ENCODE results near the gene RAB3C. TPM values are rescaled to one million over a fixed set of nuclear protein-coding genes. Genes with fewer than 3 reads are reported as not detected.
"Not testable (repeated sequence)": the region's sequence is repeated elsewhere in the genome, so short reads cannot be mapped to it uniquely, and the experiment has no call there.

RAB3C gene
- total RNA-seq, 1 donor from 2014 or later, result 0.45 TPM

- H2AFZ ChIP-seq (ENCODE audit: low read depth, low read length), result no peak overlapping the region
- no peaks in the 10 kb centered on the region for H3K36me3 Mint-ChIP-seq (ENCODE audit: low read depth, unreplicated experiment)
- no peaks in the 10 kb centered on the region for H3K27me3 Mint-ChIP-seq (ENCODE audit: low read depth, unreplicated experiment)
- no peak overlapping the region for H3K4me3 ChIP-seq (ENCODE audit: insufficient read depth, low read depth, low read length)
- H3K4me2 ChIP-seq (ENCODE audit: low read length), result no peak overlapping the region
- no peak overlapping the region for H3K4me3 Mint-ChIP-seq (ENCODE audit: unreplicated experiment)
- H3K27ac ChIP-seq (ENCODE audit: low read depth, low read length), result no peak overlapping the region
- no peaks in the 10 kb centered on the region for H3K27me3 ChIP-seq (ENCODE audit: insufficient read depth, low read length)
- no peaks in the 10 kb centered on the region for H3K36me3 ChIP-seq (ENCODE audit: insufficient read depth, low read length)
- H3K79me2 ChIP-seq (ENCODE audit: insufficient read depth, low read length), result no peaks in the 10 kb centered on the region
- no peaks in the 10 kb centered on the region for H3K9me3 ChIP-seq (ENCODE audit: insufficient read depth, low read depth, low read length)
- no peak for DNase-seq (ENCODE audit: low read depth)
- no peak overlapping the region for H3K9ac ChIP-seq (ENCODE audit: low read length)
- FAIRE-seq, result no peak
- no peak overlapping the region for H3K27ac Mint-ChIP-seq (ENCODE audit: unreplicated experiment)
- H4K20me1 ChIP-seq (ENCODE audit: insufficient read depth, low read length), result no peaks in the 10 kb centered on the region
- TF ChIP-seq EZH2 (IDR thresholded peaks at IDR 0.05; ENCODE audit: insufficient read depth, low read length), result no peak
- TF ChIP-seq, protein P1, sequence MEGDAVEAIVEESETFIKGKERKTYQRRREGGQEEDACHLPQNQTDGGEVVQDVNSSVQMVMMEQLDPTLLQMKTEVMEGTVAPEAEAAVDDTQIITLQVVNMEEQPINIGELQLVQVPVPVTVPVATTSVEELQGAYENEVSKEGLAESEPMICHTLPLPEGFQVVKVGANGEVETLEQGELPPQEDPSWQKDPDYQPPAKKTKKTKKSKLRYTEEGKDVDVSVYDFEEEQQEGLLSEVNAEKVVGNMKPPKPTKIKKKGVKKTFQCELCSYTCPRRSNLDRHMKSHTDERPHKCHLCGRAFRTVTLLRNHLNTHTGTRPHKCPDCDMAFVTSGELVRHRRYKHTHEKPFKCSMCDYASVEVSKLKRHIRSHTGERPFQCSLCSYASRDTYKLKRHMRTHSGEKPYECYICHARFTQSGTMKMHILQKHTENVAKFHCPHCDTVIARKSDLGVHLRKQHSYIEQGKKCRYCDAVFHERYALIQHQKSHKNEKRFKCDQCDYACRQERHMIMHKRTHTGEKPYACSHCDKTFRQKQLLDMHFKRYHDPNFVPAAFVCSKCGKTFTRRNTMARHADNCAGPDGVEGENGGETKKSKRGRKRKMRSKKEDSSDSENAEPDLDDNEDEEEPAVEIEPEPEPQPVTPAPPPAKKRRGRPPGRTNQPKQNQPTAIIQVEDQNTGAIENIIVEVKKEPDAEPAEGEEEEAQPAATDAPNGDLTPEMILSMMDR (IDR thresholded peaks at IDR 0.05; ENCODE audit: insufficient read depth, low read depth, low read length), result no peak
- H3K4me1 Mint-ChIP-seq (ENCODE audit: low read depth, unreplicated experiment), result no peaks in the 10 kb centered on the region
- H3K9me3 Mint-ChIP-seq (ENCODE audit: unreplicated experiment), result peaks cover 9% of the 10 kb centered on the region
- no peaks in the 10 kb centered on the region for H3K4me1 ChIP-seq (ENCODE audit: insufficient read depth, low read length)
Observed at GRCh38 chr5:58599217-58599616, 16.3 kb downstream of the RAB3C start.

DNA sequence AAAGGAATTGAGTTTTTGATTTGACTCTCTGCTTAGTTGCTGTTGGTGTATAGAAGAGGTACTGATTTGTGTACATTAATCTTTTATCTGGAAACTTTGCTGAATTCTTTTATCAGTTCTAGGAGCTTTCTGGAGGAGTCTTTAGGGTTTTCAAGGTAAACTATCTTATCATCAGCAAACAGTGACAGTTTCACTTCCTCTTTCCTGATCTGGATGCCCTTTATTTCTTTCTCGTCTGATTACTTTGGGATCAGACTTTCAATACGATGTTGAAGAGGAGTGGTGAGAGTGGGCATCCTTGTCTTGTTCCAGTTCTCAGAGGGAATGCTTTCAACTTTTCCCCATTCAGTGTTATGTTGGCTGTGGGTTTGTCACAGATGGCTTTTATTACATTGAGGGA lies 17.7 kb downstream of the RAB3C start:
- H3K4me2 ChIP-seq (ENCODE audit: low read length); H3K27ac ChIP-seq (ENCODE audit: low read depth, low read length); H3K4me1 Mint-ChIP-seq (ENCODE audit: low read depth, unreplicated experiment); H3K27me3 Mint-ChIP-seq (ENCODE audit: low read depth, unreplicated experiment); H3K27ac Mint-ChIP-seq (ENCODE audit: unreplicated experiment); H3K4me3 ChIP-seq (ENCODE audit: insufficient read depth, low read depth, low read length); H3K36me3 ChIP-seq (ENCODE audit: insufficient read depth, low read length); H2AFZ ChIP-seq (ENCODE audit: low read depth, low read length); H3K36me3 Mint-ChIP-seq (ENCODE audit: low read depth, unreplicated experiment); H3K9ac ChIP-seq (ENCODE audit: low read length); H3K27me3 ChIP-seq (ENCODE audit: insufficient read depth, low read length); H3K4me1 ChIP-seq (ENCODE audit: insufficient read depth, low read length); DNase-seq (ENCODE audit: low read depth); H4K20me1 ChIP-seq (ENCODE audit: insufficient read depth, low read length); H3K9me3 ChIP-seq (ENCODE audit: insufficient read depth, low read depth, low read length); FAIRE-seq; H3K79me2 ChIP-seq (ENCODE audit: insufficient read depth, low read length); H3K4me3 Mint-ChIP-seq (ENCODE audit: unreplicated experiment): not testable (repeated sequence)
- peaks cover 11% of the 10 kb centered on the region for H3K9me3 Mint-ChIP-seq (ENCODE audit: unreplicated experiment)

DNA sequence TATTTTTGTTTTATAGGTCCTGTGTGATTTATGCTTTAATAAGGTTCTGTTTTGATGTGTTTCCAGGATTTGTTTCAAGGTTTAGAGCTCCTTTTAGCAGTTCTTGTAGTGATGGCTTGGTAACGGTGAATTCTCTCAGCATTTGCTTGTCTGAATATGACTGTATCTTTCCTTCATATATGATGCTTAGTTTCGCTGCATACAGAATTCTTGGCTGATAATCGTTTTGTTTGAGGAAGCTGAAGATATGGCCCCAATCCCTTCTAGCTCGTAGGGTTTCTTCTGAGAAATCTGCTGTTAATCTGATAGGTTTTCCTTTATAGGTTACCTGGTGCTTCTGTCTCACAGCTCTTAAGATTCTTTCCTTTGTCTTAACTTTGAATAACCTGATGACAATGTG lies 20.0 kb downstream of the RAB3C start:
- not testable (repeated sequence) for H3K36me3 Mint-ChIP-seq (ENCODE audit: low read depth, unreplicated experiment)

DNA sequence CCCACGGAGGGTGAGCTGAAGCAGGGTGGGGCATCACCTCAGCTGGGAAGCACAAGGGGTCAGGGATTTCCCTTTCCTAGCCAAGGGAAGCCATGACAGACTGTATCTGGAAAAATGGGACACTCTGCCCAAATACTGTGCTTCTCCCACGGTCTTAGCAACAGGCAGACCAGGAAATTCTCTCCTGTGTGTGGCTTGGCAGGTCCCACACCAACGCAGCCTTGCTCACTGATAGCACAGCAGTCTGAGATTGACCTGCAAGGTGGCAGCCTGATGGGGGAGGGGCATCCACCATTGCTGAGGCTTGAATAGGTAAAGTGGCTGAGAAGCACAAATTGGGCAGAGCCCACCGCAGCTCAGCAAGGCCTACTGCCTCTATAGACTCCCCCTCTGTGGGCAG lies 23.2 kb downstream of the RAB3C start:
- FAIRE-seq (no peak), DNase-seq (ENCODE audit: low read depth) (no peak)
- peaks cover 13% of the 10 kb centered on the region for H3K9me3 Mint-ChIP-seq (ENCODE audit: unreplicated experiment)
- H3K9me3 ChIP-seq (ENCODE audit: insufficient read depth, low read depth, low read length), result no peaks in the 10 kb centered on the region
- no peak overlapping the region for H3K9ac ChIP-seq (ENCODE audit: low read length)
- no peaks in the 10 kb centered on the region for H3K4me1 Mint-ChIP-seq (ENCODE audit: low read depth, unreplicated experiment)
- no peak overlapping the region for H3K4me2 ChIP-seq (ENCODE audit: low read length)
- no peaks in the 10 kb centered on the region for H3K79me2 ChIP-seq (ENCODE audit: insufficient read depth, low read length)
- no peak overlapping the region for H3K4me3 ChIP-seq (ENCODE audit: insufficient read depth, low read depth, low read length)
- no peak overlapping the region for H3K27ac ChIP-seq (ENCODE audit: low read depth, low read length)
- no peaks in the 10 kb centered on the region for H3K36me3 Mint-ChIP-seq (ENCODE audit: low read depth, unreplicated experiment)
- no peaks in the 10 kb centered on the region for H3K36me3 ChIP-seq (ENCODE audit: insufficient read depth, low read length)
- H3K4me3 Mint-ChIP-seq (ENCODE audit: unreplicated experiment), result no peak overlapping the region
- no peaks in the 10 kb centered on the region for H3K4me1 ChIP-seq (ENCODE audit: insufficient read depth, low read length)
- no peak overlapping the region for H3K27ac Mint-ChIP-seq (ENCODE audit: unreplicated experiment)
- H4K20me1 ChIP-seq (ENCODE audit: insufficient read depth, low read length), result no peaks in the 10 kb centered on the region
- no peak overlapping the region for H2AFZ ChIP-seq (ENCODE audit: low read depth, low read length)
- H3K27me3 ChIP-seq (ENCODE audit: insufficient read depth, low read length), result no peaks in the 10 kb centered on the region
- no peaks in the 10 kb centered on the region for H3K27me3 Mint-ChIP-seq (ENCODE audit: low read depth, unreplicated experiment)
- TF ChIP-seq EZH2 (IDR thresholded peaks at IDR 0.05; ENCODE audit: insufficient read depth, low read length), result no peak
- TF ChIP-seq, protein P1 (IDR thresholded peaks at IDR 0.05; ENCODE audit: insufficient read depth, low read depth, low read length), result no peak

More for the DNA sequence above, 20.0 kb downstream of the RAB3C start:
- not testable (repeated sequence) for FAIRE-seq; H3K4me1 ChIP-seq (ENCODE audit: insufficient read depth, low read length); H3K79me2 ChIP-seq (ENCODE audit: insufficient read depth, low read length); H3K27me3 ChIP-seq (ENCODE audit: insufficient read depth, low read length); H3K4me3 Mint-ChIP-seq (ENCODE audit: unreplicated experiment); H4K20me1 ChIP-seq (ENCODE audit: insufficient read depth, low read length); H3K36me3 ChIP-seq (ENCODE audit: insufficient read depth, low read length); H3K27me3 Mint-ChIP-seq (ENCODE audit: low read depth, unreplicated experiment); H3K27ac ChIP-seq (ENCODE audit: low read depth, low read length); H3K9me3 ChIP-seq (ENCODE audit: insufficient read depth, low read depth, low read length); H3K27ac Mint-ChIP-seq (ENCODE audit: unreplicated experiment); H3K4me1 Mint-ChIP-seq (ENCODE audit: low read depth, unreplicated experiment); H3K4me3 ChIP-seq (ENCODE audit: insufficient read depth, low read depth, low read length); DNase-seq (ENCODE audit: low read depth); H3K9ac ChIP-seq (ENCODE audit: low read length); H2AFZ ChIP-seq (ENCODE audit: low read depth, low read length); H3K4me2 ChIP-seq (ENCODE audit: low read length)
- peaks cover 13% of the 10 kb centered on the region for H3K9me3 Mint-ChIP-seq (ENCODE audit: unreplicated experiment)
